GM18873 (cell line): ENCODE data around the gene PTPRD.

ENCODE experiments used
- ATAC-seq: cut with Tn5 transposase; IDR thresholded peaks from one replicate; pipeline ENCODE4 v1.9.1; 2021; ENCODE audit warnings: mild to moderate bottlenecking, moderate library complexity, moderate number of reproducible peaks; ENCODE audit not compliant: unreplicated experiment, low FRiP score

PTPRD gene

DNA sequence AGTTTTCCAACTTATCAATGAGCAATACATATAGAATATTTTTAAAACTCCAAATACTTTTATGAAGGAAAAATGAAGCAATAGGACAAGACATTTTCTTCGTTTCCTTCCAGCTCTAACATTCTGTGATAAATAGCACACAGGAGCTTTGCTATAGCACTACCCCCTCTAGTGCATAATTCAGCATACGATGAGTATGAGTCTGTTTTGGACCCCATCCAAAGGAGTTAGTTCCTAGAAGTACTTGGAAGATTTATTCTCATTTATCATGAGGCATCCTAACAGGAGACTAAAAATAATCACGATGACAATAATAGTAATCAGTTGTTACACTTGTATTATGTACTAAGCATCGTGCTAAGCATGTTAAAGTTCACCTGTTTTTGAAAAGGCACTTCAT lies 1751.9 kb downstream of the PTPRD start:
- ATAC-seq: no peak

DNA sequence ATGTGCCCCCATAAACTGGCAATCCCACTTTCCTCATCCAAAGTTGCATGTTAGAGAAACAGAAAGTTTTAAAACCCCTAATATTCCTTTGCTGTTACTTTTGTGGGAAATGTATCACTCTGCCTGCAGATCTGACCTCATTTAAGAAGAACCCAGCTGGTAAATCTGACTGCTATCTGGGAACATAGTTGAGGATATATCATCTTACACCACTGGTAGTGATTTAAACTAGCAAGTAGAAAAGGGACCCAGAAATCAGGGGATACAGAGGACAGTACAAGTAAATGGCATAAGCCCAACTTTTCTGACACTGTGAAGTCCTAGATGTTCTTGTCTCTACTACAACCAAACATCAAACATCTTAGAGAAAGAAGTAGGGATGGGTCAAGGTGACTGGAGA lies 1752.7 kb downstream of the PTPRD start:
- no peak for ATAC-seq

DNA sequence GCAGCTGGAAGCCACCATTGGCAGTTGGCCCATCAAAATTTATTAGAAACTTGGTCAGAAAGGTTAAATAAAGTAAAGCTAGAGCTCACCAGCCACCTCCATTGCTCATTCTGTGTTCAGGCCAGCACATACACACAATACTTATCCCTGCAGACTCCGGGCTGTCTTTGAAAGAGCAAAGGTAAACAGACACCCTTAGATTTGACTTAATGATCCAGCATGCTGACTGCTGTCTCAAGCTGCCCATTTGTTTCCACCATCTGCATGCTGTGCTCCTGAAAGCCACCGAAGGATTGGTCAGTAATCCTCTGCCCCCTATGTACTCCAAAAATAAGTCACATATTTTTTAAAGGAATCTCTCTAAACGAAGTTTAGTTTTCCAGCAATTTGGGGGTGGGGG lies 1753.4 kb downstream of the PTPRD start:
- no peak for ATAC-seq

DNA sequence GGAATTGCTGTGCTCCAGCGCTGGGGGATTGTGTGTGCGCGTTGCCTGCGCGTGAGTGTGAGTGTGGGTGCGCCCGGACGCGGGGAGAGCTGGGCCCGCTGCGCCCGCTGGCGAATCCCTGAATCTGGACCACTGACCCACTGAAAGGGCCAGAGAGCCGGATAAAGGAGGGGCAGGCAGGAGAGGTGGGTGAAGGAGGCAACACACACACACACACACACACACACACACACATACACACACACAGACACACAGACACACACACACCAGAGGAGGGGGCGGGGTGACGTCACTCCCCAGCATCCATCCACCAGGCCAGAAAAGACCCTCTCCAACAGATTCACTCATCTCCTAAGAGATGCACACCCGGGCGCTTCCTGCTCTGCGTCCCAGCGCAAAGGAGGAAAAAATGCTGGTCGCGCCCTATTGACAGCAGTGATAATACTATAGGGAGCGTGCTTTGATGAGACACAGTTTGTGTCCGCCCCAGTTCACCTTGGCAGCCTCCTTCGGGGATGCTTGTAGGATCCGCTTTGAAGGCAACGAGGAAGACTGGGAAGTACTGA lies 1754.1 kb downstream of the PTPRD start:
- no peak for ATAC-seq

DNA sequence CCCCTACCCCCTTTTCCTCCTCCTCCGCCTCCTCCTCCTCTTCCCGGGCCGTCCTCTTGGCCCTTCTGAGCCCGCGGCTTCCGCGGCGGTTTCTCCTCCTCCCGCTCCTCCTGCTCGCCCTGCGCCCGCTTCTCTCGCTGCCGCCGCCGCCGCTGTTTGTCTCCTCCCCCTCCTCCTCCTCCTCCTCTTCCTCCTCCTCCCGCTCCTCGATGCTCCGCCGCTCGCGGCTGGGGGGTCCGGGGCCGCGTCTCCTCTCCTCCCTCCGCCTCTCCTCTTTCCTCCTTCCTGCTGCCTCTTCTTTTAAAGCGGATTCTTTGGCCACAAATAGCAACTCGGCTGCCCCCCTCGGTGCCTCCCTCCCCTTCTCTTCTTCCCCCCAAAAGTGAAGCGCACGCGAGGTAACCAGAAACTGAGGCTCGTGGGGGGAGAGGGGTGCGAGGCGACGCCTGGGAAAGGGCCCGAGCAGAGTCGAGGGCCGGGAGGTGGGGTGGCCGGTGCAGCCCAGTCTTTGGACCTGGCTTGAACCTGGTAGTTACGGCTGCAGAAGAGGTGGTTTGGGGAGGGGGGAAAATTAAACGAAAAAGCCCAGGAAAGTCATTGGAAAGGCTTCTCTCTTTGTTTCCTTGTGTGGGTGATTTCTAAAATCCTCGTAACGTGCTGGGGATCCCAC lies 1754.7 kb downstream of the PTPRD start:
- no peak for ATAC-seq

DNA sequence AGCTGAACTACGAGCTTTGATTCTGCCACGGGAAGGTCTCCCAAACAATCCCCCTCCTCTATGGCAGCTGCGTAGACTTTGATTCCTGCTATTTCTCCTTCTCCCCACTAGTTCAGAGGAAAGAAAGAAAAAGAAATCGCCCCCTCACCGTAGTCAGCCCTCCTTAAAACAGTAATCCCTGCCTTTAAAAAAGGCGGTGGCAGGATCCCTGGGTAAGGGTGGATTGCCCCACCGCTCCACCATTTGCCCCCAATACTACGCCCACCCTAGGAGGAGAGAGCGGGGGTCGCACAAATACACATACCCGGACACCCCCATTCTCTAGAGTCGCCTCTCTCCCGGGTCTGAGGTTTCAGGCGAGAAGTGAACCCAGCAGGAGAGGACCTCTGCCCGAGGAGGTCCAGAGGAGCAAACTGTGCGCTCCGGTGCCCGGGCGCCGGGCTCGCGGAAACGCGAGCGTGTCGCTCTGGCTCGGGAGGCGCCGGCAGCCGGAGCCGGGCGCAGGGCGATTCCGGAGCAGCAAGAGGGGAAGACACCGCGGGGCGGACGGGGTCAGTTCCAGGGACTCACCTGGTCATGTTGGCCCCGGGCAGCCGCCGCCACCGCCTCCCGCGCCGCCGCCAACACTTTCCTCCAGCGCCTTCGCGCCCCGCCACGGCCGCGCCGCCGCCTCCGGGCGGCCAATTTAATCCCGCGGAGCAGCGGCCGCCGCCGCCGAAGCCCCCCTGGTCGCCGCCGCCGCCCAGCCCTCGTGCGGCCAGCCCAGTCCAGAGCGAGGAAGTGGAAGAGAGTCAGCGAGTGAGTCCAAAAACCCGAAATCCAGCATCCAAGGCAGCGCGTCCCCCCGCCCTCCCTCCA lies 1755.5 kb downstream of the PTPRD start:
- ATAC-seq: no peak

DNA sequence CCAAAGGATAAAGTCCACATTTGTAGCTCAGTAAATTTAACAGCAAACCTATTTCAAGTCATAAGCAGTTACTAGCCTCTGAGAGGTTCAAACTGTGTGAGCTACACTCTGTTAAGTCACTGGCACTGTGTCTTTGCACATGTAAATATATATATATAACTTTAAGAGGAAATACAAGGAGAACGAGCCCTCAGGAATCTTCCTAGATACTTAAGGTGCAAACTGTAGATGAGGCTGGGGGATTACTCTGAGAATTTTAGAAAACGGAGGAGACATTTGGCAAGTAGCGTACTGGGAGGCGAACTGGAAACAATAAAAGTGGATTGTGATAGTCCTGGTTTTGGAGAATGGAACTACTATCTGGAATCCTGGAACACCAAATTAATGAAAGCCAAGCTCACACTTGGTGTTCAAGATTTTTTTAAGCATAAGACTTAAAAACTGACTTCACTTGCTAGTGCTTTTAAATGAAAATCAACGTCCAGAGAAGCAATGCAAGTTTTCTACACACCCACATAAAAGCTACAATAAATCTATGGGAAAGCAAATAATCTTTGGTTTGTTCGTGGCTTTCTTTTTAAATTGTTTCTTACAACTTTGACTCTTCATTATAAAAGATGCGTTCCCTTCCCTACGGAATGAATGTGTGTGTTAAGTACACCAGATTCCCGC lies 1756.3 kb downstream of the PTPRD start:
- no peak for ATAC-seq

DNA sequence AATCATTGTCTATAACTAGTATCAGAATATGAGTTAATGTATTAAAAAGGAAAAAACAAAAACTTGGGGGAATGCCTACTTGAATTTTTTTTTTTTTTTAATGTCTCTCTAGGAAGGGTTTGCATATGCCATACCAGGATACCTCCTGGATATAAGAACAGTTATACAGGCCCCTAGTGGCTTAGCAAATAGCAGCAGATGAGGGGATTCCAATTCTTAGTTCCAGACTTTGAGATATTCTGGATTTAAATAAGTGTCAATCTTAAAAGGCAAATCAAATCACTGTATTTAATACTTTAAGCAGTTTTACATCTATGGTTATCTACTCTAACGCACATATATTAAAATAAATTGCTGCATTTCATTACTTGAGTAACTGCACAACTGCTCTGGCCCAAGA lies 1757.8 kb downstream of the PTPRD start:
- no peak for ATAC-seq

DNA sequence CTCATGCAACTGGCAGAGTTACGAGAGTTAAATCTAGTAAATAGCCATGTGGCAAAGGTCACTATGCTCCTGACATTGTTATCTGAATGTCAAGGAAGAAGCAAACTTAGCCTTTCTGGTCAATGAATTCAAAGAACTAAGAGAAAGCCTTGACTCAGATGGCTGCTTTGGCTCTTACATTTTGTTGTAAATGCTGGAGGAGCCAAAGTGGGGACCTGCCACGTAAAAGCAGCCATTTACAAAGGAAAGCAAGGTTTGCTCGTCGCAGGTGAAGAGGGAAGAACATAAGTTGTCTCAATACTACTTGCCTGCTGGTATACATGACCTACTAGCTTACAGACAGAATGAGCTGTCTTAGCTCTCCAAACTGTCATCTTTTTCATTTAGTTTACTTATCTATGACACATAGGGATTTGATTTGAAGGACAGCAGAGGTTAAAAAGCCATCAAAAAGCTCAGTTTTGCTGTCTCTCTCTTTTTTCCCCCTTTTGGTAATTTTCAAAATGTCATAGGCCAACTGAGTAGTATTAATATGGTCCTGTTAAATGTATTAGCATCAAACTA lies 1760.4 kb downstream of the PTPRD start:
- no peak for ATAC-seq

DNA sequence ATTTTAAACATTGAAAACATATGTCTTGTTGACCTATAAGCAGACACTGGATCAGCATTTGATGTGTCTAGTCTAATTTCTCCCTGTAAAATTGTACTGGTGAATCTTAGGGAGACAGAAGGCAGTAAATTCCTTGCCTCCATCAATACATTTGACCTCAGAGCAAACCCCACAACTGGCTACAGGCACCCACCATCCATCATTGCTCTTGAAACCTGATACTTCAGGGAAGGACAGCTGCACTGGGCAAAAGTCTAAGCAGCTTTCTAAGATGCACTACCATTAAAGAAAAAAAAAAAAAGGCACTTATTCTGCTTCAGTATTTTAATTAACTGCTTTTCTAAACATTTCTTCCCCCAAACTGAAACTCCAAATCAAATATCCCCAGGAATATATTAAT lies 1761.9 kb downstream of the PTPRD start:
- ATAC-seq: no peak

DNA sequence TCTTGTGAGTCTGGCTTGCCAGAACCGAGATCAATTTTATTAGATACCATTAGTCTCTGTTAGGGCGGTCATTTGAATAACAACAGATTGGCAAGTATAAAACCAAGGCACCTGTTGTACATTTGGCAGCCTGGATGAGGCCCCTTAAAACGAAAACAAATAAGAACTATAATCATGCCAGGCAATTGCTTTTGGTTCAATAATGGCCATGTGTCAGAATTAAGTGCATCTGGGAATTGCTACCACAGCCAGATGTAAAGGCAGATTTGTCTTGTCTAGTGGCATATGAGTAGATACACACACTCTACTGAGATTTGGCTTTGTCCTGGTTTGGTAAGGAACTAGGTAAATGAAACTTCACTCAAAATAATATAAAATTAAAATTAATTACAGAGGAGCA lies 1767.0 kb downstream of the PTPRD start:
- ATAC-seq: no peak

DNA sequence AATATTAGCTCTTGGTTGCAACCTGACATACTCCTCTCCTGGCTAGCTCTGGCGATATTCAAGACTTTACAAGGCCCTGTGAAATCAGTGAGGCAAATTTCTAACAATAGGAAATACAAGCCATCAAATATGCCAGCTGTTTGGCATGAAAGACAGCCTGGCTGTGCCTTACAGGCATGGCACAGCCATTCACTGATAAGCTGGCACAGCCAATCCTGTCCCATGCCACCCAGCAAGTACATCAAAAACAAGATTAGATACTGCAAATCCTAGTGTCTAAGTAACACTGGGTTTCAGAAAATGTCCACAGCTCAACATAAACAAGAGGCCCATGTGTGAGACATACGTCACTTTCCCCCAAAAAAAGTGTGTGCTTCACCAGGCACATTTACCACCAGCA lies 1767.4 kb downstream of the PTPRD start:
- ATAC-seq: no peak

DNA sequence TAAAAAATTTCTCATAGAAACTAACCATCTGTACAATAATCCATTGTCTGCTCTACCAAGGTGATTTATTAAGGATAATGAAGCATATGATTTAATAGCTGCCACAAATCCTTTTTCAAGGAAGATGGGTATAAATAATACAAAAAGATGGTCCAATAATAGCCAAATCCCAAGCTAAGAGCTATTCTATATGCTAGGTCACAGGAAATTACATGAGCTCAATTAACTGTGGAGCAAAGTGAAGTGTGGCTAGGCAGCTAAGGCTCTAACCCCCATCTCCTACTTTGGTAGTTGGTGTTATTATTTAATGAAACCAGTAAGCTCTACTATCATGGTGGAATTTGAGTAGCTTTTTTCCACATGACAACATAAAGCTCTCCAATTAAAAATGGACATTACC lies 1768.3 kb downstream of the PTPRD start:
- ATAC-seq: no peak

DNA sequence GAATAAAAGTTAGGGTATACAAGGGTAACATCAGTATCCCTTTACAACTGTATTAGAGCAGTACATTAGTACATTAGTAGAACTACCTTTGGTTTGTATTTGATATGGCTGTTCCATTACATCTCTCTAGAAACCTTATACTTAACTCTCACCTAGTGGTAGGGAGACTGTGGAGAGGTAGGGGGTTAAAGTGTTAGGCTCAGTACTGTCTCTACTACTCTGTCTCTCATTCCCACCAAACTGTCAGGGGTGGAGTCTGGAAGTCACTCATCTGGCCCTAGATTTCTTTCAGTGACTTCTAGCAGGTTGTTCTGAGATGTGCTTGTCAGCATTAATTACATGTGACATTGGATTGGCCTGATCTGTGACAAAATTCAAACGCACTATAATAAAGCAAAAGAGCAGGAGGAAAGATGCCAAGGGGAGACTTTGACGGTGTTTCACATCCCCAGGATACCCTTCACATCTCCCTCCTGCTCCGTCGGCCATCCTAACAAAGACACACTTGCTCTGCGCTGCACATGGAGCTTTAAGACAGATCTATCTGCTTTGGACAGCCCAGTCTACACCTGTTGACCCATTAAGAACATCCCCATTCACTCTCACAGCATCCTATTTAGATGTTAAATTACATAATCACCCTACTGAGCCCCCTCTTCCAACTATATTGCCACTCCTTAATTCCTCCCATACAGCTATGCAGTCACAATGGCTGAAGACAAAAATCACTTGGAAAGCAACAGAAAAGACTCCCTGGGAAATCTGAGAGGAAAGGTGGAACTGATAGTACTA lies 1770.2 kb downstream of the PTPRD start:
- no peak for ATAC-seq

DNA sequence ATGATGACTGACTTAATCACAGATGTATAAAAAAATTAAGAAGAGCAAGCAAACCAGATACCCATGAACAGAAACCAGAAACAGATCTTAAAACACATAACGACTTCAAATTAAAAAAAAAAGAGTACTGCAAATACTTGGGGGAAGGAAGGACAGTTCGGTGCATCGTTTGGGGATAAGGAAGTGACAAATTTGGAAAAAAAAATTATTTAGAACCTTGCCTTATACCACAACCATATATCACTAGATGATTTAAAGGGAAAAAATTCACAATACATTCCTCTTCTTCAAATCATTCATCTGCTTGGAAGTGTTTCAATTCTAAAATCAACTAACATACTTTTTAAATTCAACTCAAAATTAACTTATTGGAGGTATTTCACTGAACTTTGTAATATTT lies 1774.7 kb downstream of the PTPRD start:
- no peak for ATAC-seq

DNA sequence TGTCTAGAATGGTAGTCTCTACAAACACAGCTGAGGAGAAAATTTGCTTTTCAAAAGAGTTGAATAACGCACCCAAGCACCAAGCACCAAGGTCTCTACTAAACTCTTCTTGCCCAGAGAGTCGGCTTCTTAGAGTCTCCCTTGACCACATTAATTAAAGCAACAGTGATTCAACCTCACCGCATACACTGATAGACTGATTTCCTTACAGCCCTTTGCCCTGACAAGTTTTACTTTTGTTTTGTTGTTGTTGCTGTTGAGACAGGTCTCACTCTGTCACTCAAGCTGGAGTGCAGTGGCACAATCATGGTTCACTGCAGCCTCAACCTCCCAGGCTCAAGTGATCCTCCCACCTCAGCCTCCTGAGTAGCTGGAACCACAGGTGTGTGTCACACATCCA lies 1777.5 kb downstream of the PTPRD start:
- no peak for ATAC-seq

DNA sequence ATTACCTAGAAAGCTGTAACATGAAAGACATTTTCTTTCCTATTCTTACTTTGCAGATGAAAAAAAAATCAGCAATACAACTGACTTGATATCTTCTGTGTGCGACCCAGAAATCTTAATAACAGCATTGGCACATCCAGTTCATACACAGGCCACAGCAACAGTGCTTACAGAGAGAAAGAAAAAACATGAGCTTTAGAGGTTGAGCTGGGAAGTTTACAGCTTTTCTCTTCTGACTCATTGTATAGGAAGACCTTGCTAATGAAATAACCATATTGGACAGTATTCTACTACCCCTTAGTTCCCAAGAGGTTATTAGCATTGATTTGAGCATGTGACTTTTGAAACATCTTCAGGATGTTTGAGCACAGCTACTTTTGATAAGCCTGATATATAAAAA lies 1779.8 kb downstream of the PTPRD start:
- no peak for ATAC-seq

DNA sequence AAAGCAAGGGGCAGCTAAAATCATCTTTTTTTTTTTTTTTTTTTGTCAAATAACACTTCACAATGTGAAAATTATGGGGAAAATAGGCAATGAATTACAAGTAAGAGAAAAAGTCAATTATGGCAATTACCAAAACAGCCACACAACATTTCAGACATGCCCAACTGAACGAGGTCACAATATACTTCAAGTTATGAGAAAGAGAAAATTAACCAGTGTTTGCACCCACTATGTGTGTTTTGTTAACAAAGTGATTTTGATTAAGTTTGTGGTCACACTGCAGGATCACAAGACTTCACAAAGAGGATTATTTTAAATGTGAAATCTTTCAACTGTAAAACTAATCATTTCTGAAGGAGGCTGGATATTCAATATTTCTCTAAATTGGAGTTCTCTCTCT lies 1780.4 kb downstream of the PTPRD start:
- ATAC-seq: no peak

DNA sequence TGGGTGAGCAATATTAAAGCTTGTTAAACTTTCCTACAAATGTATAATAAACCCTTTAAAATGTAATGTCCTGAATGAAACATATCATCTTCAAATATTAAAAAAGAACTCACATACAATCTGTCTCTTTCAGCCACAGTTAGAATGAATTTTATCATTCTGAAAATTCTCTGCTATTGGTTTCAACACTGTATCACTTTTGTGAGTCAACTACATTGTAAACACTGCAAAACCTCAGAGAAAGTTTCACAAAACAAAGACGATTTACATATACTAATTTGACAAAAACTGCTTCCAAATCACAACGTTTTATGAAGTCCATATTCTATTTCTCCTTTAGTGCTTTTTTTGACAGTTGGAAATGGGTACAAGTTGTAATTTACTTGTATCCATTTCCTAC lies 1781.2 kb downstream of the PTPRD start:
- ATAC-seq: no peak

DNA sequence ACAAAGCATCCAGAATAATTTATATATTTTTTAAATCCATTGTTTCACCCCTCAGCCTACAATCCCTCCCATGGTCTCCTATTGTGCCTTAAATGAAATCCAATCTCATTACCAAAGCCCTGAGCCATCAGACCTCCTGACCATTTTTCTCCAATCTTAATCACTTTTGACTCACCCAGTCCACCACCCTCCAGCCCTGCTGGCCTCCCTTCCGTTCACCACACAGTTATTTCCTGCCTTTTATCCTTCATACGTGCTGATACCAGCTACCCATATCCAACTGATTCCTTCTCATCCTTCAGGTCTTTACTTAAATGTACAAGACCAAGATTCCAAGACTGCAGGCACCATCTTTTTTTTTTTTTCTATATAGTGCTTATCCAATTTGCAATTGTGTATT lies 1786.5 kb downstream of the PTPRD start:
- ATAC-seq: no peak
